Adipocyte (in vitro differentiated cells): ENCODE data around the gene CLSTN2.

Source experiments
- DNase-seq: peaks from one replicate; pipeline ENCODE4 v3.0.0-alpha.2; 2015; ENCODE audit warnings: low read depth
- H3K27me3 ChIP-seq: replicated peaks from 2 replicates; pipeline ENCODE4 v1.7.0; 2013; ENCODE audit warnings: mild to moderate bottlenecking, low read length, moderate library complexity; ENCODE audit not compliant: control insufficient read depth, insufficient read depth
- H3K36me3 ChIP-seq: 2 replicates; pipeline ENCODE4 v1.7.0; 2013; ENCODE audit warnings: low read length, mild to moderate bottlenecking, moderate library complexity; ENCODE audit not compliant: control insufficient read depth, insufficient read depth, severe bottlenecking
- H3K4me1 ChIP-seq: 2 replicates; pipeline ENCODE4 v1.7.0; 2013; ENCODE audit warnings: mild to moderate bottlenecking, low read length, moderate library complexity; ENCODE audit not compliant: control insufficient read depth, insufficient read depth
- H3K4me3 ChIP-seq: 2 replicates; pipeline ENCODE4 v1.7.0; 2013; ENCODE audit warnings: mild to moderate bottlenecking, low read length, moderate library complexity
- H3K9ac ChIP-seq: 2 replicates; pipeline ENCODE4 v1.7.0; 2013; ENCODE audit warnings: mild to moderate bottlenecking, low read length, moderate library complexity
- H3K9me3 ChIP-seq: 2 replicates; pipeline ENCODE4 v1.7.0; 2013; ENCODE audit warnings: mild to moderate bottlenecking, low read length, moderate library complexity; ENCODE audit not compliant: control insufficient read depth

Gene CLSTN2

DNA sequence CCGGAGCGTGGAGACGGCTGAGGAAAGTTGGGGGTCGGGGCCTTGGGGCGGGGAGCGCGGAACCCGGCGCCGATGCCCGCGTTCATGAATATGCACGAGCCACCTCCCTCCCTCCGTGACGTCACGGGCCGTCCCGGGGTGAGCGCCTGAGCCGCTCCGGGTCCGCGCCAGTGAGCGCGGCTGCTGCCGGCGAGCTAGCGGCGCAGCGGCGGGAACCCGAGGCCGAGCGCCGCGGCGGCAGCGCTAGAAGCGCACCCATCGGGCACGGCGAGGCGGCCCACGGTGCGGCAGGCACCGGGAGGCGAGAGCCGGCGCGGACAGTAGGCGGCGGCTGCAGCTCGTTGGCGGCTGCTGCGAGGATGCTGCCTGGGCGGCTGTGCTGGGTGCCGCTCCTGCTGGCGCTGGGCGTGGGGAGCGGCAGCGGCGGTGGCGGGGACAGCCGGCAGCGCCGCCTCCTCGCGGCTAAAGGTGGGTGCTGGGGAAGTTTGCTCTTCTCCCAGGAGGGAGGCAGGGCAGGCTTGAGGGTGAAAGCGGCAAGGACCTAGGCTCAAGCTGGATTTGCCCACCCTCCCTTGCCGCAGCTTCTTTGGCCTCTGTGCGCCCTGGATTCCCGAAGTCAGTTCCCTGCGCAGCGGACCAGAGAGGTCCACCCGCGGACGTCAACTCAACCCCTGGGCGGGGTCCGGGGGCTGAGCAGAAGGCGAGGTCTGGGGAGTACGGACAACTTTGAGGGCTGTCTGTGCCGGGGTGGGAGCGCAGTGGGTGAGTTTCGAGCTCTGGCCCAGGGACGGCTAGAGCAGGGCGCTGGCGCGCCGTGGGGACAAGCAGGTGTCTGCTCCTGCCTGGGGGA, at the start of gene CLSTN2:
Gene CLSTN2 (plus strand): TSS at position 170 of the 850 bp plus-strand sequence.
- DNase-seq, result peak; percentile 73
- H3K4me1 ChIP-seq, result peaks cover 15% of the 10 kb centered on the region
- no peaks in the 10 kb centered on the region for H3K9me3 ChIP-seq
- no peaks in the 10 kb centered on the region for H3K36me3 ChIP-seq
- peak within 1 kb of the TSS; percentile 25 for H3K9ac ChIP-seq
- peak within 1 kb of the TSS; percentile 75 for H3K4me3 ChIP-seq
- peaks cover 11% of the 10 kb centered on the region for H3K27me3 ChIP-seq

DNA sequence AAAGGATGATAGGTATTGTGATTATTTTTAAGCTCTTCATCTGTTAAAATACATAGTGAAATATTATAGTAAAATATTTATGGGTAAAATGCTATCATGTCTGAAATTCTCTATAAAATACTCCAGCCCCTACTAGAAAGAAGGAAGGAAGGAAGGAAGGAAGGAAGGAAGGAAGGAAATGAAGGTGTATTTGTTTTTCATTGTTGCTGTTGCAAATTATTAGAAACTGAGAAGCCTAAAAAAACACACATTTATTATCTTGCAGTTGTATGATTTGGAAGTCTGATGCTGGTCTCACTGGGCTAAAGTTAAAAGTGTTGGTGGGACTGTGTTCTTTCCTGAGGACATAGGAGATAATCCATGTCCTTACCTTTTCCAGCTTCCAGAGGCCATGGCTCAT, 47.6 kb upstream of the CLSTN2 start:
- no peak overlapping the region for H3K9ac ChIP-seq
- DNase-seq, result no peak
- H3K36me3 ChIP-seq, result no peaks in the 10 kb centered on the region
- H3K27me3 ChIP-seq, result no peaks in the 10 kb centered on the region
- H3K4me3 ChIP-seq, result no peak overlapping the region
- no peaks in the 10 kb centered on the region for H3K4me1 ChIP-seq
- peaks cover 4% of the 10 kb centered on the region for H3K9me3 ChIP-seq

DNA sequence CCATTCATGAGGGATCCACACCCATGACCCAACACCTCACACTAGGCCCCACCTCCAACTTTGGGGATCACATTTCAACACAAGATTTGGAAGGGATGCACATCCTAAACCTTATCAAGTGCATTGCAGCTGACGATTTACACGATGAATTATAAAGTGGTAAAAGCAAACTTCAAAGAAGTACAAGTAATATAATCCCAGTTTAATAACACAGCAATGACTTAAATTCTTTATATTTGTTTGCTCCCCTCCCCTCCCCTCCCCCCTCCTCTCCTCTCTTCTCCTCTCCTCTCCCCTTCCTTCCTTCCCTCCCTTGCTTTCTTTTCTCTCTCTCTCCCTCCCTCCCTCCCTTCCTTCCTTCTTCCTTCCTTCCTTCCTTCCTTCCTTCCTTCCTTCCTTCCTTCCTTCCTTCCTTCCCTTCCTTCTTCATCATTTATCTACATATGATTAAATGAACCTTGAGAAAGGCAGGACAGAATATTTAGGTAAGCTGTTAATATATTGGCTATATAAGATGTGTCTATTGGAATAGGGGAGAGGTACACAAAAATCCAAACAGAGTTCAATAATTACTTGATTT, 46.3 kb upstream of the CLSTN2 start:
- DNase-seq, result no peak

DNA sequence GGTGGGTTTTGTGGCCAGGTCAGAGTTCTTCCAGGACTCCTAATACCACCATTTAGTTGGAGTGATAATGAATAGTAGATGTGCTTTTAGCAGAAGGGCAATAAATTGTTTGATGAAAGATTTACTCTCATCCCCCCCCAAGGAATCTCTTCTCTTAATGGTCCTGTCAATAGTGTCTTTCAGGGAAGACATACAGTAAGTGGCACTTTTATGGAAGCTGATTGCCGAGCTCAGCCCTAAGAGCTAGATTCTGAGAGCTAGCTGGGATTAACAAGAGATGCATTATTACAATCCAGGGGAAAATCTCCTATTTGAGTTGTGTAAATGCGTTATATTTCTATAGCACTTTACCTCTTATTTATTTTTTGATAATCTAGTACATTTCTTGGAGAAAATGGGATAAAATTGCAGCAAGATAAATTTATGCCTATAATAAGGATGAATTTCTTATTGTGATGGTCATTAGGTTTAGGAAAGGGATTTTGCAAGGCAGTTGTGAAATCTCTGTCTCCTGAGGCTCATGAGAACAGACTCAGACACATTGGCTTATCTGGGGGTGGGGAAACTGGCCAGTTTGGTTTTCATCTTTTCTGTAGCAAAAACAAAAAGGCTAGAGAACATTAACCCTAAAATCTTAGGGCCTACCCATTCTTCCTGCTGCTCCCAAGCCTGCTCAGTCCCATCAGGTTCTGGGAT, 41.6 kb upstream of the CLSTN2 start:
- Histone ChIP-seq H3K4me3 (peak overlapping the region; percentile 32), H3K9me3 (no peaks in the 10 kb centered on the region), H3K27me3 (no peaks in the 10 kb centered on the region), H3K9ac (peak overlapping the region; percentile 60), H3K36me3 (no peaks in the 10 kb centered on the region), H3K4me1 (peaks cover 24% of the 10 kb centered on the region)
- peak; percentile 1 for DNase-seq

More for the DNA sequence above, 46.3 kb upstream of the CLSTN2 start:
- Histone ChIP-seq H3K9ac (no peak overlapping the region), H3K27me3 (no peaks in the 10 kb centered on the region), H3K36me3 (no peaks in the 10 kb centered on the region), H3K4me3 (no peak overlapping the region), H3K9me3 (no peaks in the 10 kb centered on the region), H3K4me1 (peaks cover 9% of the 10 kb centered on the region)

DNA sequence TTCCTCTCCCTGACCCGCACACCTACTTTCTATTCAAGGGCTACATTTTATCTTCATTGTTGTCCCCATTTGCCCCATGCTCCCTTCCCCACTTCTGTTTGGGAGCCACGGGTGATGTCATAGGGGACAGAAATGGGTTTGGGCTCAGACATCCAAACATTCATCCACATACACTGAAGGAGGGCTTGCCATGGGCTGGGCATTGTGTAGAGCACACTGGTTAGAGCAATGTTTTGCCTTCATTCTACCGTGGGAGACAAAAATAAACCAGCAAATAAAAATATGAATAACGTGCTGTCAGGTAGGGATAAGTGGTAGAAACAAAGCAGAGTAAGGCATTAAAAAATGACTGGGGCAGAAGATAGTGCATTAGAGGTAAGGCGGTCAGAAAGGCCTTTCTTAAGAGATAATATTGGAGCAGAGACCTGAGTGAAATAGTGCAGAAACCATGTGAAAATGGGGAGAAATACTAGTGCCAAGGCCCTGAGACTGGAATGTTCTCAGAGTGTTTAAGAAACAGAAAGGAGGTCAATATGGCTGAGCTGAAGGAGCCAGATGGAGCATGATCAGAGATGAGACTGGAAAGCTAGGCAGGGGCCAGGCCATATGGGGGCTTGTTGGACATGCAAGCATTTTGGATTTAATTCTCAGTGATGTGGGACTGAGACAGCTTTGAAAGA, 40.9 kb upstream of the CLSTN2 start:
- Histone ChIP-seq H3K27me3 (no peaks in the 10 kb centered on the region), H3K9me3 (no peaks in the 10 kb centered on the region)

DNA sequence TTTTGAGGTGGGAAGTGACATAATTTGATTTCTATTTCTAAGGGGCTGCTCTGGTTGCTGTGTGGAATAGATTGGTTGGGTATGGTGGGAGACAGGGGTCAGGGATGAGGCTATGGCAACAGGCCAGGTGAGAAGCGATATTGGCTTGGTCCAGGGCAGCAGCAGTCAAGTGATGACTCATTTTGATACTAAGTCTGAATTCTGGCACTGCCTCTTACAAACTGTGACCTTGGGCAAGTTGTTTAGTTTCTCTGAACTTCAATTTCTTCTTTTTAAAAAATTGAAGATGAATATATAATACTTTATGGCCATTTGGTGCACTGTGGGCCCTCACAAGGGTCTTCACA, 40.4 kb upstream of the CLSTN2 start:
- Histone ChIP-seq H3K36me3 (no peaks in the 10 kb centered on the region), H3K4me3 (no peak overlapping the region), H3K4me1 (peaks cover 24% of the 10 kb centered on the region), H3K9me3 (no peaks in the 10 kb centered on the region), H3K9ac (no peak overlapping the region), H3K27me3 (no peaks in the 10 kb centered on the region)
- no peak for DNase-seq

More for the DNA sequence above, 40.9 kb upstream of the CLSTN2 start:
- no peaks in the 10 kb centered on the region for H3K36me3 ChIP-seq
- peaks cover 24% of the 10 kb centered on the region for H3K4me1 ChIP-seq
- no peak for DNase-seq
- peak overlapping the region; percentile 25 for H3K4me3 ChIP-seq
- peak overlapping the region; percentile 60 for H3K9ac ChIP-seq

DNA sequence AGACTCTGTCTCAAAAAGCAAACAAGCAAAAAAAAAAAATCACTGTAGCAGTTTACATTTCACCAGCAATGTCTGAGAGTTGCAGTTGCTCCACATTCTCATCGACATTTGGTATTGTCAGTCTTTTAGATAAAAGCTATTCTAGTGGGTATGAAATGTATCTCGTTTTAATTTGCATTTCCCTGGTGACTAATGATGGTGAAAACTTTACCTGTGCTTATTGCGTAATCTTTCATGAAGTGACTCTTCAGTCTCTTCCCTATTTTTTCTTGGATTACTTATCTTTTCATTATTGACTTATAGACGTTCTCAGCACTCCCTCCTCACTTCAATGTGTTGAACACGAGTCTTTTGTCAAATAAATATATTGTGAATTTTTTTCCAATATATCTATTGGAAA, 37.2 kb upstream of the CLSTN2 start:
- no peaks in the 10 kb centered on the region for H3K9me3 ChIP-seq
- H3K27me3 ChIP-seq, result peaks cover 7% of the 10 kb centered on the region
- H3K9ac ChIP-seq, result no peak overlapping the region

DNA sequence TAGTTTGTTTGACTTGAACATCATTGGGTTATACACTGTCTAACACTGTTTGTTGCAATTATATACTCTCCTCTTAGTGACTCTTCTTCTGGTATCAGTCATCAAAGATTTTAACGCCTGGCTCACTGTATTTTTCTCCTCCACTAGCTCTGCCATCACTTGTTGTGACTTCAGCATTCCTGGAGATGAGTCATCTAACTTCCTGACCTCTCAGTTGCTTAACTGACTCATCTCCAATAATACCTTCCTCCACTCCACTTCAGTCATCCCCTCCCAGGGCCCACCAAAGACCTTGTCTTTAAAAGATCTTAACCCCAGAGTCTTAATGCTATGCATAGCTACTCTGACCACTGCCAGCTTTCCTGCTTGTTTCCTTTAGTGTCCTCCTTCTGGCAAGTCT, 28.6 kb upstream of the CLSTN2 start:
- Histone ChIP-seq H3K4me3 (no peak overlapping the region), H3K9ac (no peak overlapping the region), H3K27me3 (peaks cover 7% of the 10 kb centered on the region), H3K36me3 (no peaks in the 10 kb centered on the region), H3K9me3 (no peaks in the 10 kb centered on the region), H3K4me1 (peaks cover 3% of the 10 kb centered on the region)
- DNase-seq, result peak; percentile 28

More for the DNA sequence above, 37.2 kb upstream of the CLSTN2 start:
- Histone ChIP-seq H3K4me1 (peaks cover 23% of the 10 kb centered on the region), H3K4me3 (no peak overlapping the region), H3K36me3 (no peaks in the 10 kb centered on the region)
- DNase-seq, result no peak

DNA sequence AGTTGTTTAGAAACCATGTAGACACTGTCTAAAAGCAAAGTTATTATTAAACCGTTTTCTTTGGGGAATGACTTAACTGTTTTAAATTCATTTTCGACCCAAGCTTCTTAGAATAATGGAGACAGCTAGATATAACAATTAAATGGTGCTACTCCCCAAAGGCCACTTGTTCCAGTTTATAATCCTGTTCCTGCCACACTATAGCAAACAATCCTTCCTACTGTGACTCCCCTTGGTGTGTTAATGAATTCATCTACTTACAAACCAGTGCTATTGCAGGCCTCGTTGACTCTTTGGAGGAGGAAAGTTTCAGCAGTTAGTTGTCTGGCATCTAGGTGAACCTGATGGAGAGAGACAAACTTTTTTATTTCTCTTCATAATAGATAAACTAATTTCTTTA, 25.2 kb upstream of the CLSTN2 start:
- H3K27me3 ChIP-seq, result peaks cover 6% of the 10 kb centered on the region
- DNase-seq, result no peak
- H3K4me1 ChIP-seq, result peaks cover 3% of the 10 kb centered on the region
- no peak overlapping the region for H3K9ac ChIP-seq
- no peaks in the 10 kb centered on the region for H3K36me3 ChIP-seq
- no peak overlapping the region for H3K4me3 ChIP-seq
- H3K9me3 ChIP-seq, result no peaks in the 10 kb centered on the region

DNA sequence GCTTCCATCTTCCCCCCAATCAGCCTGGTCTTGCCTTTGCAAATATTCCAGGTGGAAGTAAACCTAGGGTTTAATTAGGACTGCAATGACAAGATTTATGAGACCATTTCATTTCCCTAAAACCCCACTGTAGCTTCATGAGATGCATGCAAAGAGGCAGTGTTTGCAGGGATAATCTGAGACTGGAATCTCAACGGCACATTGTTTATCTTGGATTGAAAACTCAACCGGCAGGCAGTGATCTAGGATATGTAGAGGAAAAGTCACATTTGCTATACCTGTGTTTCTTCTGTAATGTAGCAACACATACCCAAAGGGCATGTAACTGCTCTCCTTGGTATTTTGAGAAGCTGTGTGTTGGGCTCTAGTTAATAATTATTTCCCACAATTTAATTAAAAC, 18.7 kb upstream of the CLSTN2 start:
- no peak overlapping the region for H3K4me3 ChIP-seq
- no peaks in the 10 kb centered on the region for H3K4me1 ChIP-seq
- H3K9me3 ChIP-seq, result no peaks in the 10 kb centered on the region
- H3K9ac ChIP-seq, result no peak overlapping the region
- peaks cover 25% of the 10 kb centered on the region for H3K27me3 ChIP-seq
- no peak for DNase-seq
- H3K36me3 ChIP-seq, result no peaks in the 10 kb centered on the region

DNA sequence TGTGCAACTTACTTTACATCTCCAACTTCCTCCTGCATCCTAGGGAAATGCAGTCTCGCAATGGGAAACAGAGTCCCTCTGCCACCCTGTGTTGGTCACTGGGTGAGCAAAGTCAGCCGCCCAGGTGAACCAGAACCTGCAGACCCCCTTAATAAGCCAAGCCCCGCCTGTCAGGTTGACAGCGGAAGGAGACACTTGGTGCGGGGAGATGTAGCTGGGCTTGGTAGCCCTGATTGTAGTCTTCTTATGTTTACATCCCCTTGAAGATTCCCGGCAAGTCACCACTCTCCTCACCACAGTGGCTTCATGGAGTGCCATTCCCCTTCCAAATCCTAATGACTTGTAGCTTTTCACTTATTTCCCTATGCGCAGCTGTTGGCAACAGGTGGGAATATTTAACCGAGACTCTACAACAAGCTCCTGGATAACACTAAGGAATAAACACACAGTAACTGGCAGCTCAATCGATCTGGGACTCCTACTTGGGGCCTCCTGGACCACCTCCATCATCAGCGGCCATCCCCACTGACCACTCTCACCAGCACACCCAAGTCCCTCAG, 17.7 kb upstream of the CLSTN2 start:
- DNase-seq, result no peak
- no peak overlapping the region for H3K9ac ChIP-seq
- H3K9me3 ChIP-seq, result no peaks in the 10 kb centered on the region
- no peak overlapping the region for H3K4me3 ChIP-seq
- no peaks in the 10 kb centered on the region for H3K36me3 ChIP-seq
- peaks cover 25% of the 10 kb centered on the region for H3K27me3 ChIP-seq
- H3K4me1 ChIP-seq, result no peaks in the 10 kb centered on the region
